Ectodermal cell (in vitro differentiated cells): ENCODE measurements around the gene FA2H.

Experiments
- H3K27ac ChIP-seq: 2 replicates; pipeline ENCODE4 v1.7.0; 2013; ENCODE audit warnings: mild to moderate bottlenecking, low read depth, low read length; ENCODE audit not compliant: insufficient read depth, poor library complexity, severe bottlenecking
- H3K27me3 ChIP-seq: 2 replicates; pipeline ENCODE4 v1.7.0; 2013; ENCODE audit warnings: mild to moderate bottlenecking, low read length; ENCODE audit not compliant: insufficient read depth, control insufficient read depth, poor library complexity, severe bottlenecking
- H3K36me3 ChIP-seq: one replicate; pipeline ENCODE4 v1.7.0; 2013; ENCODE audit warnings: low read length; ENCODE audit not compliant: control insufficient read depth, insufficient read depth
- H3K4me1 ChIP-seq: one replicate; pipeline ENCODE4 v1.7.0; 2013; ENCODE audit warnings: low read length; ENCODE audit not compliant: control insufficient read depth, insufficient read depth
- H3K4me3 ChIP-seq: 2 replicates; pipeline ENCODE4 v1.7.0; 2013; ENCODE audit warnings: low read depth, low read length, control low read depth; ENCODE audit not compliant: insufficient read depth
- H3K9me3 ChIP-seq: 2 replicates; pipeline ENCODE4 v1.7.0; 2013; ENCODE audit warnings: mild to moderate bottlenecking, low read length, moderate library complexity; ENCODE audit not compliant: control insufficient read depth
- WGBS, 2 experiments: methylation state at CpG; one replicate each; pipeline ENCODE4 v1.1.7; 2013; ENCODE audit warnings: missing lambda C conversion rate in 2 of 2; 5-methylcytosine and 5-hydroxymethylcytosine counted together

The FA2H gene

DNA sequence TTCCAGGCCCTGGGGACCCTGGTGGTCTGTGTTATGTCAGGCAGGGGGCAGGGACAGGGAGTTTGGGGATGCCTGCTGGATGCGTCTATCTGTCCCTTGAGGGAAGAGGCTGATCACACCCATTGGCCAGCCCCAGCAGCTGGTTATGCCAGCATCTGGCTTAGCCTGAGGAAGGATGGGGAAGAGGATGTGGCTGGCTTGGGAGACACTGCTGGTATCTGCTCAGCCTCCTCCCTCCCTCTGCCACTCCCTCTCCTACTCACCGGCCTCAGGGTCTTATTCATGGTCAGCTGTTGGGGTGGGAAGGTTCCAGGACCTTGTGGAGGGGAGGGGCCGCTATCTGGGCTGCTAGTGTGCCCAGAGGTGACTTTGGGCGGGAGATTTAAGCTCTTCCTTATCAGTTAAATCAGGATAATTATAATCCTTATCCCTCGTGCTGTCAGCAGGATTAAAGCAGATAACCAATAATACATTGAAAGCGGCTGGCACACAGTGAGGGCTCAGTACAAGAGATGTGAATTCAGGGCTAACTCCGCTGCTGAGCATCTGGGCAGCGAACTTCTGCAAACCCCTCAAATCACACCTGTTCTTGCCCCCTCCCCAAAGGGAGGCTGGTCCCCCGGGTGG is 38.0 kb downstream of the FA2H start:
- no peak overlapping the region for H3K27ac ChIP-seq
- no peaks in the 10 kb centered on the region for H3K27me3 ChIP-seq
- H3K4me3 ChIP-seq: no peak overlapping the region
- no peaks in the 10 kb centered on the region for H3K36me3 ChIP-seq
- WGBS, 2 experiments: 83 to 93% methylated on average over 7 to 9 of the region's 9 CpGs
- no peaks in the 10 kb centered on the region for H3K9me3 ChIP-seq
- peaks cover 44% of the 10 kb centered on the region for H3K4me1 ChIP-seq

DNA sequence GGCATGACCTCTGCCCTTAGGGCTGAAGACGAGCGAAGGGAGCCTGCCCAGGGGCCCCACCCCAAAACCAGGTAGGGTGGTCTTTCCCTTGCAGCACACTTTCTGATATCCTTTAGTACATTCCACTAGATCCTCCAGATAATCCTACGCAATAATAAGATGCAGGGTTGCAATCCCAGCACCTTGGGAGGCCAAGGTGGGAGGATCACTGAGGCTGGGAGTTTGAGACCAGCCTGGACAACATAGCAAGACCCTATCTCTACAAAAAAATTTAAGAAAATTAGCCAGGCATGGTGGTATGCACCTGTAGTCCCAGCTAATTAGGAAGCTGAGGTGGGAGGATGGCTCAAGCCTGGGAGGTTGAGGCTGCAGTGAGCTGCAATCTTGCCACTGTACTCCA is 39.1 kb downstream of the FA2H start:
- H3K27me3 ChIP-seq: no peaks in the 10 kb centered on the region
- H3K36me3 ChIP-seq: no peaks in the 10 kb centered on the region
- 91 to 93% methylated on average over 3 of the region's 3 CpGs for WGBS, 2 experiments
- H3K27ac ChIP-seq: no peak overlapping the region
- H3K9me3 ChIP-seq: no peaks in the 10 kb centered on the region
- no peak overlapping the region for H3K4me3 ChIP-seq
- peaks cover 44% of the 10 kb centered on the region for H3K4me1 ChIP-seq

DNA sequence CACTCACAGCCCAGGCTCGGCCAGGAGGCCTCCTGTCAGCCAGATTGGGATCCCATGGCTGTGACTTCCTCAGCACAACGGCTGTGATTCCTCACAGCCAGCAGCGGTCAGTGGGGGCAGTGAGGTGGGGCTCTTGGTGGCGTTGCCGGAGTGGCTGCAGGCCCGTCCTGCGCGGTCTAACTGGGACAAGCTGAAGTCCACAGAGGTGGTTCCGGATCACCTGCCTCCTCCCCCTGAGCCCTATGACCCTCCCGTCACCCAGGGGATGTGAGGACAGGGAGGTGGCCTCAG is 39.5 kb downstream of the FA2H start:
- H3K27ac ChIP-seq: no peak overlapping the region
- no peaks in the 10 kb centered on the region for H3K27me3 ChIP-seq
- 77 to 82% methylated on average over 10 of the region's 10 CpGs for WGBS, 2 experiments
- no peaks in the 10 kb centered on the region for H3K9me3 ChIP-seq
- no peaks in the 10 kb centered on the region for H3K36me3 ChIP-seq
- peaks cover 47% of the 10 kb centered on the region for H3K4me1 ChIP-seq
- no peak overlapping the region for H3K4me3 ChIP-seq

DNA sequence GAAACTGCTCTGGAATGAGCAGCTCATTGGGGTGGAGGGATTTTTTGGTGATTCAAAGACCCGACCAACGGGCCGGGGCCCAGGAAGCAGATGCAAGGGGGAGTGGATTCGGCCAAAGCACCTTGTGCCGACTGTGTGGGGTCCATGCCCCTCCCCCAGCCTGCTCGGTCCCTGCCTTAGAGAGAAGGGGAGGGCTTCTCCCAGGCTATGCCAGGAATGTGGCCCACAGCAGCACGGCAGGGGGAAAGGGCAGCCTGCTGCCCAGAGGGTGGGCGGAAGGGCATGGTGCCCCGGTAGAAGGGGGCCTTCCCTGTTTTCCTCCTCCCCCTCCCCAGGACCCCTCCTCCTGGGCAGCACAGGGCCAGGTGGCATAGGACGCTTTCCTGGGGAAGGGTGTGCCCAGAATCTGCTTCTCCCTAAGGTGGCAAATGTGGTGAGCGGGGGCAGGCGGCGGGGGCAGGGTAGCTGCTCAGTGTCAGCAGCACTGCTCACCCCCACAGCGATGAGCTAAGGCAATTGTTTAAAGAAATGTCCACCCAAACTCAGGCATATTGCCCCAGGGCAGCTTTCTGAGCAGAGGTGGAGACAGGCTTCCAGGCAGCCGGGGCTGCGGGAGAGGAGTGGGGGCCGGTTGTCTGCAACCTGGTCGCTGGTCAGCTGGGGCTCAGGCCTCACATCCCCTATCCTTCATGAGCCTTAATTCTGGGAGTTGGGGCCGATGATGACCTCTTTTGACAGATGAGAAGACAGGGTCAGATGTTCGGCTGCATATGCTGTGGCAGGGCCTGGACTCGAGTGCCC is 40.1 kb downstream of the FA2H start:
- no peaks in the 10 kb centered on the region for H3K36me3 ChIP-seq
- no peaks in the 10 kb centered on the region for H3K9me3 ChIP-seq
- peaks cover 53% of the 10 kb centered on the region for H3K4me1 ChIP-seq
- H3K27me3 ChIP-seq: no peaks in the 10 kb centered on the region
- H3K27ac ChIP-seq: no peak overlapping the region
- 44 to 46% methylated on average over 21 of the region's 21 CpGs for WGBS, 2 experiments
- H3K4me3 ChIP-seq: no peak overlapping the region

DNA sequence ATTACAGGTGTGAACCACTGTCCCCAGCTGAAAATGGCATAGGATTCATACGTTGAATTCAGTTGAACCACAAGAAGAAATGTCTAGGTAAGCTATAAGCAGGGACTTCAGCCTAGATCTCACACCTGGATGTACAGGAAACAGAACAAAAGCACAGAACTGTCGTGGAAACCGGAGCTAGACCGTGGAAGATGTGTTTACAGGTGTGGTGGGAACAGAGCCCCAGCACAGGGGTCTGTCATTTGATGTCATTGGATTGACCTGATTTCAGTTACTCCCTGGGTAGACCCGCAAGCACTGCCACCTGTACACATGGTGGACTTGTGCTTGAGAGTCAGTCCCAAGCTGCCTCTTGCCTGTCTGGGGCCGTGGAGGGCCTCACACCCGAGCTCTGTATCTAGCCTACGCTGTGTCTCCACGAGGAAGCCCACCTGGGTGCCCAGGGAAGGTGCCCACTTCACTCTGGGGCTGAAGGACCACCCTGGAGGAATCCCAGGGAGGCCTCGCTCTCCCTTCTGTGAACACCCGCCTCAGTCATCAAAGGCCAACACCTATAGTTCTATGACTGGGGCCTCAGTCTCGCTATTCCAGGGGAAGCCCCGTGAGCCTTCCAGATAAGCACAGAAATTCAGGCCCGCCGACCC is 41.8 kb downstream of the FA2H start:
- Histone ChIP-seq H3K27ac (no peak overlapping the region), H3K9me3 (no peaks in the 10 kb centered on the region), H3K4me1 (peaks cover 41% of the 10 kb centered on the region), H3K4me3 (no peak overlapping the region), H3K36me3 (no peaks in the 10 kb centered on the region), H3K27me3 (no peaks in the 10 kb centered on the region)
- WGBS, 2 experiments: 95% methylated on average over 15 of the region's 15 CpGs

DNA sequence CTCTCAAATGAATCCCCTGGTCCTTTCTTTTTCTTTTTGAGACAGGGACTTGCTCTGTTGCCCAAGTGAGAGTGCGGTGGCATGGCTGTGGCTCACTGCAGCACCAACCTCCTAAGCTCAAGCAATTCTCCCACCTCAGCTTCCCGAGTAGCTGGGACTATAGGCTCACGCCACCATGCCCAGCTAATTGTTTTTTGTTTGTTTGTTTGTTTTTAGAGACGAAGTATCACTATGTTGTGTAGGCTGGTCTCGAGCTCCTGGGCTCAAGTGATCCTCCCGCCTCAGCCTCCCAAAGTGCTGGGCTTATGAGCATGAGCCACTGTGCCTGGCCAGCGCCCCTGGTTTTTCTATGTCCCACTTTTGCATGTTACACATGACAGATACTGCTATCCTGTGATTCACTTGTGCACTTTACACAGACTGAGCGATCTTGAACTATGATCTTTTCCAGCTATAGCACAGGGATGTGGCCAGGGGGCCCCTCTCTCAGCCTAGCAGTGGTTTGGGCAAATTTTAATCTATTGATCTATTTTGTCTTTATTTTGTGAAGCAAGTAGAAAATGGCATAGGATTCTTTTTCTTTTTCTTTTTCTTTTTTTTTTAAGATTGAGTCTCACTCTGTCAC is 42.7 kb downstream of the FA2H start:
- no peaks in the 10 kb centered on the region for H3K36me3 ChIP-seq
- 90 to 91% methylated on average over 8 of the region's 8 CpGs for WGBS, 2 experiments
- H3K4me3 ChIP-seq: no peak overlapping the region
- H3K27ac ChIP-seq: no peak overlapping the region
- peaks cover 32% of the 10 kb centered on the region for H3K4me1 ChIP-seq
- H3K9me3 ChIP-seq: no peaks in the 10 kb centered on the region
- H3K27me3 ChIP-seq: no peaks in the 10 kb centered on the region

DNA sequence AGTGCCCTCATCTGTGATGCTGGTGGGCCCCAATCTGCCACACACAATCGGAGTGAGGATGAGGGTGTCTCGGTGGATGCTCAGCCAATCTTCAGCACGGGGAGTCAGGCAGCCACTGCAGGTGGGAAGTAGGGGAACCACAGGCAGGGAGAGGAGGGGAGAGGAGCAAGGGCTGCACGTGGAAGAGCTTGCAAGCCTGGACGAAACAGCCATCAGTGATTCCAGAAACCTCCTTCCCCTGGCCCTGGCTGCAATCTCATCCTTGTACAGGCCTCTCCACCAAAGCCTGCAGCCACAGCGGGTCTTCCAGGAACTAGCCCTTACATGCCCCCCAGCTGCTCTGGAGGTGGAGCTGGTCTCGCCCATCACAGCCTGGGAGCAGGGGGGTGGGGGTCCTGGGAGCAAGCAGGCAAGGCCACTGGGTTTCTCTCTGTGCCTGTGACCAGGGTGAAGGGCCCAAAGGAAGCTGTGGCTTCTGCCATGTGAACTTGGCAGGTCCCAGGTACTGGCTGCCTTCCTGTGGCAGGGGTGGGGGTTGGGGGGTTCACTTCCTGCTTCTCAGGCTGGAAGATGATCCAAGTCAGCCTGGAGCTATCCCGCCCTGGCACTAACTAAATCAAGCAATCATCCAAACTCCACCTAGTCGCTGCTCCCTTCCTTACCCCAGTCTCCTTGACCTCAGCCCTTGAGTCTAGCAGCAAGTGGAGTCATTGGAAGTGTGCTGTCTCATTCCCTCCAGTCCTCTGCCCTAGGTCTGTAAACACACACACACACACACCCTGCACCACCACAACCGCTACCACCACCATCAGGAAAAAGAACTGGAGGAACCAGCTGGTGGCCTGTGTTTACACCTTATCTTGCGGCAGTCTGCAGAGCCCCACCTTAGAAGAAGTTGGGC is 44.6 kb downstream of the FA2H start:
- Histone ChIP-seq H3K27ac (no peak overlapping the region), H3K27me3 (no peaks in the 10 kb centered on the region), H3K4me3 (no peak overlapping the region), H3K9me3 (no peaks in the 10 kb centered on the region), H3K4me1 (peaks cover 24% of the 10 kb centered on the region), H3K36me3 (no peaks in the 10 kb centered on the region)
- WGBS, 2 experiments: 71 to 74% methylated on average over 11 of the region's 11 CpGs

DNA sequence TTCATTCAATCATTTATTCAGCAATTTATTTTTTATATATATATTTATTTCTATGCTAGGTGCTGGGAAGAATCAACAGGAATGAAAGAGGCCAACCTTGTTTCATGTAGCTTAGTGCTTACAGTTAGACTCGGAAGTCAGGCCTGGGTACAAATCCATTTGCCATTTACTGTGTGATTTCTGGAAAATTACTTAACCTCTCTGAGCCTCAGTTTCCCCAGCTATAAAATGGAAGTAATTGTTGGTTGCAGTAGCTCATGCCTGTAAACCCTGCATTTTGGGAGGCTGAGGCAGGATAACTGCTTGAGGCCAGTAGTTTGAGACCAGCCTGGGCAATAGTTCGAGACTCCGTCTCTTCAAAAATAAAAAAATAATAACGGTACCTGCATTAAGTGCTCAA is 46.7 kb downstream of the FA2H start:
- WGBS, 2 experiments: 94 to 97% methylated on average over 4 of the region's 4 CpGs
- H3K27ac ChIP-seq: no peak overlapping the region

DNA sequence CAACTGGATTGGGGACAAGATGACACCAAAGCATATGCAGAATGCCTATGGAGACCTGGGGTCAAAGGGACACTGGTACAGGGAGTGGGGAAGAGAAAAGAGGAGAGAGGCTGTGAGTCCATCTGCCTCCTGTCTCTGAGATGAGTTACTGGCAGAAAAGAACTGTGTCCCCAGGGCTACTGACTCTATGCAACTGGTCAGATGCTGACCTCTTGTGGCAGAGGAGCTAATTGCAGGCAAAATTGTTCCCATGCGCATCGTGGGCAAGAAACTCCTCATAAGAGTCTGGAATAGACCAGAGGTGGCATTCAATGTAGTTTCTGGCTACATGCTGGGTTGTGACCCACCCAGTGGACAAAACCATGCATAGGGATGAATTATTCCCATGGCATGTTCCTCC is 47.9 kb downstream of the FA2H start:
- Histone ChIP-seq H3K36me3 (no peaks in the 10 kb centered on the region), H3K27ac (no peak overlapping the region), H3K9me3 (no peaks in the 10 kb centered on the region), H3K27me3 (no peaks in the 10 kb centered on the region), H3K4me1 (peaks cover 14% of the 10 kb centered on the region), H3K4me3 (no peak overlapping the region)
- 85 to 92% methylated on average over 2 of the region's 2 CpGs for WGBS, 2 experiments

More for the DNA sequence above, 46.7 kb downstream of the FA2H start:
- Histone ChIP-seq H3K4me1 (peaks cover 14% of the 10 kb centered on the region), H3K36me3 (no peaks in the 10 kb centered on the region), H3K9me3 (no peaks in the 10 kb centered on the region), H3K27me3 (no peaks in the 10 kb centered on the region), H3K4me3 (no peak overlapping the region)
